Spleen (tissue), 13 donors: ENCODE measurements around the gene RFTN1. TPM values are rescaled to one million over a fixed set of nuclear protein-coding genes. Genes with fewer than 3 reads are reported as not detected.

Experiments used
- DNase-seq: peaks from one replicate; pipeline ENCODE4 v3.0.0-alpha.2; 2020
- H3K27ac ChIP-seq, 8 donors: fragments of 200-600 bp; sonication (generic) in 7 of 8; 1 replicate in 4 of 8; 2 replicates in 4 of 8; pipeline versions ENCODE4 v1.5.0 to v1.8.0; 2016 to 2021; ENCODE audit warnings: inconsistent platforms in 4 of 8, mild to moderate bottlenecking in 4 of 8, moderate library complexity in 1 of 8
- H3K27me3 ChIP-seq, 7 donors: fragments of 200-600 bp; sonication (generic) in 6 of 7; replicated peaks in 1 of 7; 1 replicate in 4 of 7; 2 replicates in 3 of 7; pipeline versions ENCODE4 v1.5.0 to v1.8.0; 2016 to 2021; ENCODE audit warnings: inconsistent platforms in 3 of 7, mild to moderate bottlenecking in 1 of 7
- H3K36me3 ChIP-seq, 6 donors: fragments of 200-600 bp; sonication (generic) in 5 of 6; 1 replicate in 4 of 6; 2 replicates in 2 of 6; pipeline versions ENCODE4 v1.5.0 to v1.8.0; 2016 to 2021; ENCODE audit warnings: inconsistent platforms in 2 of 6
- H3K4me1 ChIP-seq, 6 donors: fragments of 200-600 bp; sonication (generic) in 5 of 6; 1 replicate in 3 of 6; 2 replicates in 3 of 6; pipeline versions ENCODE4 v1.5.0 to v1.8.0; 2016 to 2021; ENCODE audit warnings: inconsistent platforms in 3 of 6
- H3K4me3 ChIP-seq, 8 donors: fragments of 200-600 bp; sonication (generic) in 7 of 8; 1 replicate in 4 of 8; 2 replicates in 4 of 8; pipeline versions ENCODE4 v1.5.0 to v1.8.0; 2016 to 2021; ENCODE audit warnings: inconsistent platforms in 4 of 8, mild to moderate bottlenecking in 4 of 8, moderate library complexity in 2 of 8
- H3K9me3 ChIP-seq, 8 donors: fragments of 200-600 bp; sonication (generic) in 7 of 8; 1 replicate in 4 of 8; 2 replicates in 4 of 8; pipeline versions ENCODE4 v1.5.0 to v1.8.0; 2016 to 2021; ENCODE audit warnings: inconsistent platforms in 4 of 8
- POLR2A ChIP-seq, 3 donors: fragments of 450-650 bp; IDR thresholded peaks; one replicate each; pipeline ENCODE4 v1.5.1; 2017; ENCODE audit warnings: antibody characterized with exemption in 3 of 3, mild to moderate bottlenecking in 1 of 3
- POLR2AphosphoS5 ChIP-seq, 3 donors: sonication (generic); formaldehyde crosslinking; IDR thresholded peaks; one replicate each; pipeline ENCODE4 v1.5.1; 2017; ENCODE audit warnings: antibody characterized with exemption in 3 of 3
- WGBS, 5 donors: extraction: QIAGEN DNeasy Blood & Tissue Kit in 3 of 5; methylation state at CpG; one replicate each; pipeline versions ENCODE4 v1.1.5 to v1.1.7; 2013 to 2018; 5-methylcytosine and 5-hydroxymethylcytosine counted together
- intact Hi-C: fragments of 100-400 bp; cut with DNase I; formaldehyde crosslinking; loops from one replicate; pipeline ENCODE4 v1.15.0; 2023; ENCODE audit warnings: low total_unique reads
- long read RNA-seq, 2 donors: transcript quantifications; one replicate each; lab custom pipeline, GENCODE V29; 2026
- polyA plus RNA-seq, 3 donors: library from polyadenylated mRNA; stranded (reverse); fragments of 200-250 nt; gene quantifications; one replicate each; pipeline ENCODE4 v1.2.1, GENCODE V29; 2013
- total RNA-seq, 7 donors: library from RNA; depleted of rRNA in 3 of 7; stranded (reverse); fragments of >200 nt in 3 of 7; fragmentation: NEBNext Ultra II Directional in 4 of 7; extraction: Animal tissue kit (Norgen Biotek cat#: 25700) in 4 of 7; gene quantifications; one replicate each; pipeline versions ENCODE4 v1.1.0 to v1.2.1, GENCODE V29; 2016 to 2021
- TF ChIP-seq, protein P1 (sequence below), 11 experiments: fragments of 200-600 bp in 7 of 11; fragments of 450-650 bp in 4 of 11; sonication (generic) in 4 of 11; IDR thresholded peaks in 8 of 11; conservative IDR thresholded peaks in 3 of 11; 1 replicate in 7 of 11; 2 replicates in 4 of 11; pipeline versions ENCODE4 v1.4.0 to v1.8.0; 2016 to 2021; ENCODE audit warnings: antibody characterized with exemption in 11 of 11, inconsistent platforms in 4 of 11, mild to moderate bottlenecking in 1 of 11
- donor health status: healthy with polysubstance abuse.
- donor health status: DM: no; HTN: no; CAD: no; lungs with moderate emphysema.
- donor health status: DM: no; HTN: no; CAD: no.
- donor health status: Bipolar disorder and iron deficiency.
- donor health status: healthy.
- donor health status: DM: no; HTN: no; CAD: no.
- donor health status: DM: yes; HTN: yes; CAD: no.

Gene RFTN1
- total RNA-seq (100 to 1,000 TPM in 1 of 7 donors, 10 to 100 TPM in 6; 57.0 to 106 (median 82.2) TPM), polyA plus RNA-seq (10 to 100 TPM; 30.4 to 58.2 (median 38.0) TPM)
- long read RNA-seq, donor 1, transcript RFTN1-201 (10 exons, 2,982 nt) = major isoform, 17 of 33 reads
- long read RNA-seq, donor 1, partial matches to known transcripts = 10 of 33 reads
- long read RNA-seq, donor 1, other reads (novel, unspliced or antisense) = 6 of 33 reads
- long read RNA-seq, donor 2, transcript RFTN1-201 (10 exons, 2,982 nt) = major isoform, 10 of 10 reads
- long read RNA-seq, donor 2, partial matches to known transcripts = 0 of 10 reads
- long read RNA-seq, donor 2, other reads (novel, unspliced or antisense) = 0 of 10 reads

- intact Hi-C loops = no loop called here
- Histone ChIP-seq H3K4me1 (peaks cover 43 to 96% (median 79%) of the 10 kb centered on the region in 6 donors), H3K9me3 (no peaks in the 10 kb centered on the region), H3K4me3 (peak within 1 kb of the TSS; percentile 48 to 95 (median 84)), H3K27me3 (no peaks in the 10 kb centered on the region), H3K36me3 (no peaks in the 10 kb centered on the region), H3K27ac (peak within 1 kb of the TSS; percentile 66 to 93 (median 90))
- DNase-seq = peak; percentile 92
- TF ChIP-seq, protein P1, sequence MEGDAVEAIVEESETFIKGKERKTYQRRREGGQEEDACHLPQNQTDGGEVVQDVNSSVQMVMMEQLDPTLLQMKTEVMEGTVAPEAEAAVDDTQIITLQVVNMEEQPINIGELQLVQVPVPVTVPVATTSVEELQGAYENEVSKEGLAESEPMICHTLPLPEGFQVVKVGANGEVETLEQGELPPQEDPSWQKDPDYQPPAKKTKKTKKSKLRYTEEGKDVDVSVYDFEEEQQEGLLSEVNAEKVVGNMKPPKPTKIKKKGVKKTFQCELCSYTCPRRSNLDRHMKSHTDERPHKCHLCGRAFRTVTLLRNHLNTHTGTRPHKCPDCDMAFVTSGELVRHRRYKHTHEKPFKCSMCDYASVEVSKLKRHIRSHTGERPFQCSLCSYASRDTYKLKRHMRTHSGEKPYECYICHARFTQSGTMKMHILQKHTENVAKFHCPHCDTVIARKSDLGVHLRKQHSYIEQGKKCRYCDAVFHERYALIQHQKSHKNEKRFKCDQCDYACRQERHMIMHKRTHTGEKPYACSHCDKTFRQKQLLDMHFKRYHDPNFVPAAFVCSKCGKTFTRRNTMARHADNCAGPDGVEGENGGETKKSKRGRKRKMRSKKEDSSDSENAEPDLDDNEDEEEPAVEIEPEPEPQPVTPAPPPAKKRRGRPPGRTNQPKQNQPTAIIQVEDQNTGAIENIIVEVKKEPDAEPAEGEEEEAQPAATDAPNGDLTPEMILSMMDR (IDR thresholded peaks at IDR 0.05 in 8 of 11, conservative IDR thresholded peaks at IDR 0.05 in 3 of 11) = no peak
- TF ChIP-seq POLR2AphosphoS5 (IDR thresholded peaks at IDR 0.05) = peak; percentile 63 to 83 (median 81)
- 0 to 2% (median 1%) methylated on average over 10 to 92 of the region's 92 CpGs for WGBS, 5 donors
These were observed at the start of gene RFTN1 for GRCh38 chr3:16513141-16514020. TSS of gene RFTN1 (minus strand) at chr3:16513699. CDS start at chr3:16493869, 19,830 bp downstream.

- WGBS, 5 donors = 72 to 85% (median 78%) methylated on average over 5 of the region's 5 CpGs
- intact Hi-C loops = no loop called here
- TF ChIP-seq POLR2A (IDR thresholded peaks at IDR 0.05) (no peak), POLR2AphosphoS5 (IDR thresholded peaks at IDR 0.05) (no peak)
- TF ChIP-seq, protein P1 (IDR thresholded peaks at IDR 0.05 in 8 of 11, conservative IDR thresholded peaks at IDR 0.05 in 3 of 11) = no peak
- peaks cover 0 to 4% (median 0%) of the 10 kb centered on the region in 7 donors for H3K27me3 ChIP-seq
- H3K27ac ChIP-seq = no peak overlapping the region
- no peak overlapping the region for H3K4me3 ChIP-seq
- H3K9me3 ChIP-seq = peaks cover 0 to 12% (median 7%) of the 10 kb centered on the region in 8 donors
- DNase-seq = no peak
- H3K4me1 ChIP-seq = no peaks in the 10 kb centered on the region
- H3K36me3 ChIP-seq = no peaks in the 10 kb centered on the region
These were observed 46.3 kb upstream of the RFTN1 start for GRCh38 chr3:16559653-16560365.

DNA sequence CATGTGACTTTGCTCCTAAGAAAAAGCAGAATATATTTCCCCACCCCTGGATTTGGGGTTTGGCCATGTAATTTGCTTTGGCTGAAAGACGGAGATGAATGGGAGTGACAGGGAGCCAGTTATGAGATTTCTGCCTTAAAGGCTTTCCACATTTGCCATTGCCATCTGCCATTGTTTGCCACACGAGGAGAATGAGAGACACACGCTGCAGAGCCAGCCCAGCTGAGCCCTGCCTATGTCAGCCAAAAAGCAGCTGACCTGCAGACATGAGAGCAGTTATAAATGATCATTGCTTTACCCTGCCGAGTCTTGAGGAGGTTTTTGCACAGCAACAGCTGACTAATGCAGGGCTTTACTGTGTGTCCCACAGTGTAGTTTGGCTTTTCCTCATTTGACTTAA is 40.6 kb upstream of the RFTN1 start:
- H3K9me3 ChIP-seq = no peaks in the 10 kb centered on the region
- peaks cover 0 to 4% (median 0%) of the 10 kb centered on the region in 7 donors for H3K27me3 ChIP-seq
- 83 to 89% (median 85%) methylated on average over 4 of the region's 4 CpGs for WGBS, 5 donors
- H3K4me1 ChIP-seq = peaks cover 0 to 12% (median 7%) of the 10 kb centered on the region in 6 donors
- no peak overlapping the region for H3K4me3 ChIP-seq
- H3K36me3 ChIP-seq = no peaks in the 10 kb centered on the region
- no peak for DNase-seq
- TF ChIP-seq POLR2A (IDR thresholded peaks at IDR 0.05) (no peak), POLR2AphosphoS5 (IDR thresholded peaks at IDR 0.05) (no peak)
- TF ChIP-seq, protein P1 (IDR thresholded peaks at IDR 0.05 in 8 of 11, conservative IDR thresholded peaks at IDR 0.05 in 3 of 11) = no peak
- intact Hi-C loops = no loop called here
- H3K27ac ChIP-seq = no peak overlapping the region
